H9 (cell line): ENCODE data around the gene NRP2. TPM values are rescaled to one million over a fixed set of nuclear protein-coding genes. Genes with fewer than 3 reads are reported as not detected.

Experiments used
- DNase-seq: peaks from one replicate; pipeline ENCODE4 v3.0.0-alpha.2; 2017
- H2AFZ ChIP-seq: one replicate; pipeline ENCODE4 v1.6.1; 2013; ENCODE audit warnings: mild to moderate bottlenecking, low read length, control low read depth, moderate library complexity
- H2AK5ac ChIP-seq: 2 replicates; pipeline ENCODE4 v1.6.1; 2013; ENCODE audit warnings: low read length, control low read depth, mixed read lengths; ENCODE audit not compliant: insufficient read length
- H2BK120ac ChIP-seq: one replicate; pipeline ENCODE4 v1.6.1; 2013; ENCODE audit warnings: low read depth, mild to moderate bottlenecking, low read length, control low read depth, inconsistent platforms; ENCODE audit not compliant: poor library complexity, severe bottlenecking
- H2BK12ac ChIP-seq: 2 replicates; pipeline ENCODE4 v1.6.1; 2013; ENCODE audit warnings: low read length, control low read depth, mixed read lengths, low read depth; ENCODE audit not compliant: insufficient read length
- H2BK15ac ChIP-seq: 2 replicates; pipeline ENCODE4 v1.6.1; 2013; ENCODE audit warnings: low read depth, low read length, control low read depth
- H2BK20ac ChIP-seq: one replicate; pipeline ENCODE4 v1.6.1; 2013; ENCODE audit warnings: low read depth, mild to moderate bottlenecking, low read length, control low read depth, inconsistent platforms; ENCODE audit not compliant: poor library complexity, severe bottlenecking
- H2BK5ac ChIP-seq: 2 replicates; pipeline ENCODE4 v1.6.1; 2013; ENCODE audit warnings: low read length, control low read depth, mixed read lengths; ENCODE audit not compliant: insufficient read length
- H3K14ac ChIP-seq: 2 replicates; pipeline ENCODE4 v1.6.1; 2013; ENCODE audit warnings: low read length, control low read depth; ENCODE audit not compliant: insufficient read depth
- H3K18ac ChIP-seq: 2 replicates; pipeline ENCODE4 v1.6.1; 2013; ENCODE audit warnings: low read depth, mild to moderate bottlenecking, mixed read lengths, low read length, control low read depth; ENCODE audit not compliant: insufficient read length
- H3K23ac ChIP-seq: 2 replicates; pipeline ENCODE4 v1.6.1; 2013; ENCODE audit warnings: low read length, control low read depth, mixed read lengths, low read depth; ENCODE audit not compliant: insufficient read length
- H3K23me2 ChIP-seq: 2 replicates; pipeline ENCODE4 v1.6.1; 2013; ENCODE audit warnings: low read depth, mild to moderate bottlenecking, mixed read lengths, low read length, control low read depth; ENCODE audit not compliant: insufficient read length, poor library complexity, severe bottlenecking
- H3K27ac ChIP-seq: 2 replicates; pipeline ENCODE4 v1.5.1; 2013; ENCODE audit warnings: low read length, control low read depth, mixed read lengths, low read depth; ENCODE audit not compliant: insufficient read length
- H3K27me3 ChIP-seq: 2 replicates; pipeline ENCODE4 v1.6.1; 2013; ENCODE audit warnings: low read length, control low read depth, inconsistent platforms; ENCODE audit not compliant: insufficient read depth
- H3K4ac ChIP-seq: 2 replicates; pipeline ENCODE4 v1.6.1; 2013; ENCODE audit warnings: low read depth, mild to moderate bottlenecking, control low read depth, inconsistent platforms, low read length, moderate library complexity
- H3K4me1 ChIP-seq: 2 replicates; pipeline ENCODE4 v1.6.1; 2013; ENCODE audit warnings: low read length, control low read depth, inconsistent platforms; ENCODE audit not compliant: insufficient read depth
- H3K4me2 ChIP-seq: 2 replicates; pipeline ENCODE4 v1.6.1; 2013; ENCODE audit warnings: low read length, control low read depth, mixed read lengths; ENCODE audit not compliant: insufficient read length, insufficient read depth
- H3K56ac ChIP-seq: 2 replicates; pipeline ENCODE4 v1.6.1; 2013; ENCODE audit warnings: low read depth, mild to moderate bottlenecking, mixed read lengths, low read length, control low read depth; ENCODE audit not compliant: insufficient read length
- H3K79me1 ChIP-seq: 2 replicates; pipeline ENCODE4 v1.6.1; 2013; ENCODE audit warnings: low read depth, mild to moderate bottlenecking, moderate library complexity, low read length, control low read depth, inconsistent platforms; ENCODE audit not compliant: insufficient read depth, poor library complexity, severe bottlenecking
- H3K79me2 ChIP-seq: 2 replicates; pipeline ENCODE4 v1.6.1; 2013; ENCODE audit warnings: low read length, control low read depth, inconsistent platforms; ENCODE audit not compliant: insufficient read depth
- H3K9ac ChIP-seq: 2 replicates; pipeline ENCODE4 v1.6.1; 2013; ENCODE audit warnings: low read length, control low read depth, mixed read lengths; ENCODE audit not compliant: insufficient read length; ENCODE audit errors: extremely low read depth
- H3K9me3 ChIP-seq: one replicate; pipeline ENCODE4 v1.6.1; 2013; ENCODE audit warnings: low read depth, low read length, inconsistent platforms; ENCODE audit not compliant: control insufficient read depth
- H3T11ph ChIP-seq: one replicate; pipeline ENCODE4 v1.6.1; 2013; ENCODE audit warnings: mild to moderate bottlenecking, low read length, control low read depth, inconsistent platforms
- H4K20me1 ChIP-seq: one replicate; pipeline ENCODE4 v1.6.1; 2013; ENCODE audit not compliant: control insufficient read depth, insufficient read length, insufficient read depth
- H4K5ac ChIP-seq: 2 replicates; pipeline ENCODE4 v1.6.1; 2013; ENCODE audit warnings: low read depth, mild to moderate bottlenecking, mixed read lengths, low read length, control low read depth; ENCODE audit not compliant: insufficient read length
- H4K8ac ChIP-seq: replicated peaks from 2 replicates; pipeline ENCODE4 v1.6.1; 2013; ENCODE audit warnings: low read length, control low read depth, mixed read lengths, low read depth; ENCODE audit not compliant: insufficient read length
- H4K91ac ChIP-seq: 2 replicates; pipeline ENCODE4 v1.6.1; 2013; ENCODE audit warnings: low read depth, mild to moderate bottlenecking, moderate library complexity, mixed read lengths, low read length, control low read depth; ENCODE audit not compliant: insufficient read length
- H3K27ac Mint-ChIP-seq, 3 experiments: 2 replicates in 2 of 3; 3 replicates in 1 of 3; pipeline ENCODE4 v1.8.0; 2020 to 2021; ENCODE audit warnings: mixed read lengths in 3 of 3, mild to moderate bottlenecking in 1 of 3, moderate library complexity in 1 of 3
- H3K27me3 Mint-ChIP-seq: 2 replicates; pipeline ENCODE4 v1.8.0; 2021; ENCODE audit warnings: low read depth, mild to moderate bottlenecking, moderate library complexity, mixed read lengths
- H3K36me3 Mint-ChIP-seq, 3 experiments: 2 replicates in 2 of 3; 3 replicates in 1 of 3; pipeline ENCODE4 v1.8.0; 2020 to 2021; ENCODE audit warnings: low read depth in 3 of 3, mixed read lengths in 3 of 3; ENCODE audit not compliant: insufficient read depth in 1 of 3
- H3K4me1 Mint-ChIP-seq, 2 experiments: 2 replicates each; pipeline ENCODE4 v1.8.0; 2020; ENCODE audit warnings: mixed read lengths in 2 of 2
- H3K4me3 Mint-ChIP-seq, 2 experiments: 2 replicates in 1 of 2; 3 replicates in 1 of 2; pipeline ENCODE4 v1.8.0; 2020 to 2021; ENCODE audit warnings: mild to moderate bottlenecking in 2 of 2, mixed read lengths in 2 of 2, moderate library complexity in 1 of 2
- H3K9me3 Mint-ChIP-seq, 2 experiments: 2 replicates in 1 of 2; 3 replicates in 1 of 2; pipeline ENCODE4 v1.8.0; 2020; ENCODE audit warnings: mild to moderate bottlenecking in 2 of 2, mixed read lengths in 2 of 2, moderate library complexity in 1 of 2
- CTCF ChIP-seq: fragments of 200-600 bp; sonication (generic); conservative IDR thresholded peaks from 3 replicates; pipeline ENCODE4 v1.8.0; 2021; ENCODE audit warnings: antibody characterized with exemption, mild to moderate bottlenecking
- WGBS: extraction: QIAGEN DNeasy Blood & Tissue Kit; methylation state at CpG from one replicate; pipeline ENCODE4 v1.1.7; 2013; ENCODE audit warnings: missing lambda C conversion rate, low lambda C conversion rate, mixed read lengths; ENCODE audit not compliant: insufficient read length; ENCODE audit errors: extremely low coverage; 5-methylcytosine and 5-hydroxymethylcytosine counted together
- total RNA-seq: library from RNA; stranded (reverse); gene quantifications from 2 replicates; pipeline ENCODE4 v1.2.1, GENCODE V29; 2021

Gene NRP2
- total RNA-seq, 1 experiment from 2014 or later, result 19.7 TPM

GRCh38 chr2:205807229-205807628, 124.9 kb downstream of the NRP2 start:
- Histone ChIP-seq H4K8ac (no peak overlapping the region), H4K91ac (no peak overlapping the region), H2BK15ac (no peak overlapping the region), H4K5ac (no peak overlapping the region), H2AK5ac (no peak overlapping the region), H3K79me2 (no peaks in the 10 kb centered on the region), H3K79me1 (no peaks in the 10 kb centered on the region), H3K9me3 (no peaks in the 10 kb centered on the region), H3K23me2 (no peaks in the 10 kb centered on the region), H3K9ac (no peak overlapping the region), H2BK120ac (no peak overlapping the region), H3K14ac (no peak overlapping the region), H3K56ac (no peak overlapping the region), H2AFZ (no peak overlapping the region), H3K18ac (no peak overlapping the region), H2BK20ac (no peak overlapping the region), H3K27me3 (no peaks in the 10 kb centered on the region), H3K4ac (no peak overlapping the region), H3K4me2 (no peak overlapping the region), H2BK5ac (no peak overlapping the region), H2BK12ac (no peak overlapping the region), H4K20me1 (no peaks in the 10 kb centered on the region), H3K4me1 (no peaks in the 10 kb centered on the region), H3K23ac (no peak overlapping the region), H3K27ac (no peak overlapping the region), H3T11ph (no peak overlapping the region)
- TF ChIP-seq CTCF, result no peak
- Mint-ChIP-seq H3K4me1 (peaks cover 12 to 17% of the 10 kb centered on the region in 2 experiments), H3K4me3 (no peak overlapping the region), H3K27me3 (peaks cover 2% of the 10 kb centered on the region; the same call in 1 of the 2 replicates), H3K27ac (no peak overlapping the region), H3K9me3 (no peaks in the 10 kb centered on the region), H3K36me3 (no peaks in the 10 kb centered on the region)
- no peak for DNase-seq
- WGBS, result no CpG with 5 or more reads among the region's 3 CpGs
